NCI-H1694 treated with DMSO at 0.1 percent for 48 hours (cell line): ENCODE measurements around the gene LMAN1.

Source experiments
- DNase-seq: peaks from one replicate; lab custom pipeline; 2025; lab: John Stamatoyannopoulos, UW

The LMAN1 gene

GRCh38 chr18:59303006-59303405 lies 56.1 kb downstream of the LMAN1 start:
- no peak for DNase-seq

- no peak for DNase-seq
Observed at GRCh38 chr18:59301929-59302328, 57.1 kb downstream of the LMAN1 start.

- no peak for DNase-seq
Observed at GRCh38 chr18:59300676-59301285, 58.3 kb downstream of the LMAN1 start.

GRCh38 chr18:59298871-59299270 lies 60.2 kb downstream of the LMAN1 start:
- DNase-seq, result no peak

GRCh38 chr18:59293317-59293716 lies 65.7 kb downstream of the LMAN1 start:
- DNase-seq, result no peak

- no peak for DNase-seq
Observed at GRCh38 chr18:59286341-59286740, 72.7 kb downstream of the LMAN1 start.

- DNase-seq, result no peak
Observed at GRCh38 chr18:59282341-59282740, 76.7 kb downstream of the LMAN1 start.

GRCh38 chr18:59279722-59280121 lies 79.3 kb downstream of the LMAN1 start:
- DNase-seq, result no peak

- DNase-seq, result no peak
Observed at GRCh38 chr18:59279193-59279592, 79.9 kb downstream of the LMAN1 start.

- DNase-seq, result no peak
Observed at GRCh38 chr18:59278793-59279192, 80.3 kb downstream of the LMAN1 start.
